ENCODE results near the gene TFCP2L1.

TFCP2L1 gene

GRCh38 chr2:121245120-121245820 lies 39.7 kb downstream of the TFCP2L1 start:
- H3K4me3 ChIP-seq (ENCODE audit: low read depth, low read length) = no peak overlapping the region
- no peaks in the 10 kb centered on the region for H3K4me1 ChIP-seq (ENCODE audit: control insufficient read depth, insufficient read depth, low read length)
- peaks cover 0 to 32% of the 10 kb centered on the region in 2 experiments; a peak in 2 of 3 replicates for H3K36me3 ChIP-seq (ENCODE audit: control insufficient read depth in 2 of 2, insufficient read depth in 1 of 2, low read length in 2 of 2)
- ChIA-PET POLR2A (no interaction called here), CTCF (interaction anchor here (0.7 kb wide), 1 partner anchor 109 kb away, joined by 3 read pairs; no protein-coding TSS in a partner anchor)
- H3K9me3 ChIP-seq (ENCODE audit: control insufficient read depth, insufficient read depth, low read depth, low read length) = no peaks in the 10 kb centered on the region
- H3K27ac ChIP-seq (ENCODE audit: extremely low read depth, low read depth, low read length) = no peak overlapping the region
- no peak for TF ChIP-seq OSR2 (tag by site-specific recombination; IDR thresholded peaks at IDR 0.05)
- TF ChIP-seq ZNF660 (tag by site-specific recombination; IDR thresholded peaks at IDR 0.05) = no peak
- no peak for TF ChIP-seq ZNF514 (tag by site-specific recombination; IDR thresholded peaks at IDR 0.05)
- TF ChIP-seq ZXDB (tag by site-specific recombination; IDR thresholded peaks at IDR 0.05) = no peak
- no peak for TF ChIP-seq YY1 (tag by site-specific recombination; IDR thresholded peaks at IDR 0.05)
- TF ChIP-seq ZNF398 (tag by site-specific recombination; IDR thresholded peaks at IDR 0.05) = no peak
- no peak for TF ChIP-seq ZNF280D (tag by site-specific recombination; IDR thresholded peaks at IDR 0.05)
- TF ChIP-seq ZNF555 (tag by site-specific recombination; conservative IDR thresholded peaks at IDR 0.05) = no peak
- TF ChIP-seq ZNF530 (tag by site-specific recombination; IDR thresholded peaks at IDR 0.05; ENCODE audit: low read depth) = no peak
- no peak for TF ChIP-seq ATF2 (tag by site-specific recombination; IDR thresholded peaks at IDR 0.05; ENCODE audit: low read depth)
- no peak for TF ChIP-seq SP7 (tag by site-specific recombination; IDR thresholded peaks at IDR 0.05)
- TF ChIP-seq ZNF610 (tag by site-specific recombination; IDR thresholded peaks at IDR 0.05; ENCODE audit: borderline replicate concordance) = no peak
- no peak for TF ChIP-seq ZFP3 (tag by site-specific recombination; IDR thresholded peaks at IDR 0.05; ENCODE audit: low read depth)
- TF ChIP-seq ZNF580 (tag by site-specific recombination; IDR thresholded peaks at IDR 0.05) = no peak
- TF ChIP-seq ZNF311 (tag by site-specific recombination; IDR thresholded peaks at IDR 0.05; ENCODE audit: borderline replicate concordance) = no peak
- no peak for TF ChIP-seq ZFP41 (tag by site-specific recombination; IDR thresholded peaks at IDR 0.05; ENCODE audit: borderline replicate concordance)
- TF ChIP-seq ZFP69B (tag by site-specific recombination; IDR thresholded peaks at IDR 0.05) = no peak
- TF ChIP-seq ZBTB48 (tag by site-specific recombination; IDR thresholded peaks at IDR 0.05) = no peak
- TF ChIP-seq ZNF549 (tag by site-specific recombination; IDR thresholded peaks at IDR 0.05) = no peak
- TF ChIP-seq KLF7 (tag by site-specific recombination; IDR thresholded peaks at IDR 0.05; ENCODE audit: borderline replicate concordance) = no peak
